GM21529 (cell line): ENCODE data around the gene TMA7.
"Not testable (repeated sequence)": the region's sequence is repeated elsewhere in the genome, so short reads cannot be mapped to it uniquely, and the experiment has no call there.

Experiments used
- ATAC-seq: cut with Tn5 transposase; IDR thresholded peaks from one replicate; pipeline ENCODE4 v1.9.1; 2021; ENCODE audit not compliant: unreplicated experiment

TMA7 gene

DNA sequence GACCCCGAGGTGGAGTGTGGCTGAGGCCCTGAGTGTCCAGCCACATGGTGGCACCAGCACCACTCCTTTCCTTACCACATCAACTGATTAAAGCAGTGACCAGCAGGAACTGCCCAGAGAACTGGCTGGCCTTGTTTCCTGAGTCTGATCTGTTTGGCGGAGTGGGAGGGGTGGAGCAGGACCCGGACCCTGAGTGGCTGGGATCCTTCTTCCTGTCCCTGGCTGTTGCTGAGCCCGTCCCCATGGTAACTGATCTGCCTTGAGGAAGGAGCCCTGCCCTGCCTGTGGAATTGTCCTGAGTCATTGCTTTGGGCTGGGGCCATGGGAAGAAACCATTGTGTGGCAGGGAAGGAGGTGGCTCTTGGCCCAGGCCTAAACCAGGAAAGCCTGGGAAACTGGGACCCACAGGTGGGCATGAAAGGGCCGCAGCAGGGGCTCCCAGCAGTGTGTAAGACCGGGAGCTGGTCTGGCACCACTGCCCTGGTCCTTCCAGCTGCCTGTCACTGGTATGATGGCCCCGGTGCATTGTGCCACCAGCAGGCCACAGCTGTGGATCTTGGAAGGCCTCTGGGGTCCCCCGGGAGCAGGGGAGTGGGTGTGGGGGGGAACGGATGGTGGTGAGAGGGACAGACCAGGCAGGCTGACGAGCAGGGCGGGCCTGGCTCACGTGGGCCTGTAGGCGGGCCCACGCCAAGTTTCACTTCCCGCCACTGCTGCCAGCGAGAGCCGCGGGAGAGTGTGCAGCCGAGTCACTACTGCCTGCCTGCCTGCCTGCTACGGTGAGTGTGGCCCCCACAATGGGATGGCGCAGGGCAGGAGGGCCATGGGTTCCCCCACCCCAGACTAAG lies 25.7 kb downstream of the TMA7 start:
- ATAC-seq, result peak; percentile 81

- ATAC-seq, result peak; percentile 10
These were observed 26.5 kb downstream of the TMA7 start for GRCh38 chr3:48466386-48467109.

- ATAC-seq, result no peak
These were observed 27.0 kb downstream of the TMA7 start for GRCh38 chr3:48467110-48467454.

GRCh38 chr3:48467473-48468267 lies 27.6 kb downstream of the TMA7 start:
- no peak for ATAC-seq

- no peak for ATAC-seq
These were observed 28.3 kb downstream of the TMA7 start for GRCh38 chr3:48468329-48468731.

DNA sequence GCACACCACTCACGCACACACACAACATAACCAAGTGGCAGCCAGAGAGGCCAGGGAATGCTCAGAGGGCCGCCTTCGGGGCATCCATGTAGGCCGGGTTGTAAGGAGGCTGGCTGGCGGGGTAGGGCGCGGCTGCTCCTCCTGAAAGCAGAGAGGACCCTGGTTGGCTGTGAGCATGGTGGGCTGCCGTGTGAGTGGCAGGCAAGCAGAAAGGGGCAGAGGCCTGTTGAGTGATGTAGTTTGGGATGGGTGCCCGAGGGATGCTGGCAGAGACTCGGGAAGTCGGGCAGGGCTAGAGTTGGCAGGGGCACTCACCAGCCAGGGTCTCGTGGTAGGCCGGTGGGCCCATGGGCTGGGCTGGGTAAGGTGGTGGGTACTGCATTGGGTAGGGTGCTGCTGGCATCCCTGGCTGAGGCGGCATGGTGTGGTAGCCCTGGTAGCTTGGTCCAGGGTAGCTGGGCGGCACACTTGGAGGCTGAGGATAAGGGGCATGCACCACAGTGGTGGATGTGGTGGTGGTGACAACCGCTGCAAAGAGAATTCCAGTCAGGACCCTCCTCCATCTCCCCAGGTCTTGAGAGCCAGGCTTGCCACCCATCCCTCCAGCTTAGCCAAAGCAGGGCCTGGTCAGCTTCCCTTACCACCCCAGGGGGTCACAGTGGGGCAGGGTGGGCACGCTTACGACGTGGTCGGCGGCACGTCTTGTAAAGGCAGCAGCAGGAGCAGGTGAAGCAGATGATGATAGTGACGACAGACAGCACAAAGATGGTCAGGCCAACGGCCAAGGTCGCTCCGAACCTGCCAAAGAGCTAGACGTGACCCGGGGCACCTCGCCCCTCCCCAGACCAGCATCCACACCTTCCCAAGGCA lies 29.2 kb downstream of the TMA7 start:
- ATAC-seq, result no peak

DNA sequence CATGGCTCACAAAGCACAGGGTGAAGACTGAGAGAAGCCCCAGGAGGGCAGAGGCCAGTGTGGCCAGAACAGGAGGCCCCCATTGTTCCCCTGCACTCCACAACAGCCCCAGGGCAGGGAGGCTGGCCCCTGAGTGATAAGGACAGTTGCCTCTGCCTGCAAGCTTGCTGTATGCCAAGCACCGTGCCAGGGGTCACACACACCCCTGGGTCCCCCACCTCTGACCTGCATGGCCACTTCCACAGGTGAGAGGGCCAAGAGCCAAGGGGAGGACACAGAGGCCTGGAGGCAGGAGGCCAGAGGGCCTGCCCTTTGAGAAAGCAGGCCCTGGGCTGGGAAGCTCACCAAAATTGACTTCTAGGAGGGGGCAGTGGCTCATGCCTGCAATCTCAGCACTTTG lies 30.2 kb downstream of the TMA7 start:
- ATAC-seq, result no peak

GRCh38 chr3:48472673-48472922 lies 32.5 kb downstream of the TMA7 start:
- ATAC-seq, result no peak

GRCh38 chr3:48472923-48473616 lies 33.0 kb downstream of the TMA7 start:
- ATAC-seq, result peak; percentile 75

DNA sequence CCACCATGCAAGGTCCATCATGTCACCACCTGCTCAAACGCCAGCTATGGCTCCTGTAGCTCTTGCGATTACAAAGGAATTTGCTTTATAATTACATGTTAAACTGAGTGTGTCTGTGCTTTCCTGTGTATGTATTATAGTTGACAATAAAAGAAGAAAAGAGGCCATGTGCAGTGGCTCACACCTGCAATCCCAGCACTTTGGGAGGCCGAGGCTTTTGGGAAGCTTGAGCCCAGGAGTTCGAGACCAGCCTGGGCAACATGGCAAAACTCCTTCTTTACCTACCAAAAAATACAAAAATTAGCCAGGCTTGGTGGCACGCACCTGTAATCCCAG lies 33.5 kb downstream of the TMA7 start:
- no peak for ATAC-seq

- not testable (repeated sequence) for ATAC-seq
These were observed 34.0 kb downstream of the TMA7 start for GRCh38 chr3:48474031-48474430.

- ATAC-seq, result no peak
These were observed 34.6 kb downstream of the TMA7 start for GRCh38 chr3:48474619-48475018.

- ATAC-seq, result no peak
These were observed 35.1 kb downstream of the TMA7 start for GRCh38 chr3:48475188-48475587.

DNA sequence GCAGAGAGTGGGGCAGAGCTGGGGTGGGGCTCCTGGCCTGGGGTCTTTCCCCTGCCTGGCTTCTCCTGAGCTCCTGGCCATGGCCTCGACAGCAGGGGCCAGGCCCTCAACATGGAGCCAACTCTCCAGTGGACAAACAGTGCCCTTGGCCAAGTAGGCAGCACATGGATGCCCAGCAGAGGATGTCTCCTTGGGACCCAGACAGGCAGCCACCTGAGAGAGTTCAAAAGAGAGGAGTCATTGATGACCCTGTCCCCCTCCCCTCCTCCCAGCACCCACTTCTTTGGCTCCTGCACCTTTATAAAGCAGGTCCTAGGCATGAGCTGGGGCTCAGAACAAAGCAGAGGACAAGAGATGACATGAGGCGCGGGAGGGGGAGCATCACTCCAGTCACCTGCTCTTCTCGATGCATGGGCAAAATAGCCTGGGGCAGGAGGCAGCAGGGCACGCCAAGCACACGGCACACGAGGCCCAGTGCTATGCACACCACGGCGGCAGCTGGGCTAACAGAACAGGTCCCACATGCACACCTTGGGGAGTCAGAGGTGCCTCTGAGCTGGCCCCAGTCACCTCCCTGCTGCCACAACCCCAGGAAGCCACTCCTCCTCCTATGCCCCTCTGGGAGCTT lies 36.5 kb downstream of the TMA7 start:
- no peak for ATAC-seq

DNA sequence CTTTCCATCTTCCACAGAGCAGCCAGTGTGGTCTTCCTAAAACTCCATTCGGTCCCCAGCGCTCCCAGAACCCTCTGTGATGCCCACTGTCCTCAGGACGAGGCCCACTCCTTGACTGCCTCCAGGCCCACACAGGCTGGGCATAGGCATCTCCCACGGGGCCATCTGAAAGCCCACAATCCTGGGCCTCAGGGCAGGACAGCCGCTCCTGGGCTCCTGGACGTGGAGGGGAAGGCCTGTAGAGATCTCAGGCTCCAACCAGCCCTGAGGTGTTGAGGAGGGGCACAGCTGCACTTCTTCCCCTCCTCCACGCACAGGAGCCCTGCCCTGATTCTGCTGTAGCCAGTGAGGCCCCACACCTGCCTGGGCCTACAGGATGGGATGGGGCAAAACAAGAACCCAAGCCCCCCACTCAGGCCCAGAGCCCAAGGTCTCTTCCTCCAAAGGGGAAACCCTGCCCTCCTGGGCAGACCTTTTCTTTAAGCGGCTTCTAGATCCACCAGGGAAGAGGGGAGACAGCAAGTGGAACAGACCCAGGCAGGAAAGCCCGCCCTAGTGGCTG lies 38.0 kb downstream of the TMA7 start:
- no peak for ATAC-seq

DNA sequence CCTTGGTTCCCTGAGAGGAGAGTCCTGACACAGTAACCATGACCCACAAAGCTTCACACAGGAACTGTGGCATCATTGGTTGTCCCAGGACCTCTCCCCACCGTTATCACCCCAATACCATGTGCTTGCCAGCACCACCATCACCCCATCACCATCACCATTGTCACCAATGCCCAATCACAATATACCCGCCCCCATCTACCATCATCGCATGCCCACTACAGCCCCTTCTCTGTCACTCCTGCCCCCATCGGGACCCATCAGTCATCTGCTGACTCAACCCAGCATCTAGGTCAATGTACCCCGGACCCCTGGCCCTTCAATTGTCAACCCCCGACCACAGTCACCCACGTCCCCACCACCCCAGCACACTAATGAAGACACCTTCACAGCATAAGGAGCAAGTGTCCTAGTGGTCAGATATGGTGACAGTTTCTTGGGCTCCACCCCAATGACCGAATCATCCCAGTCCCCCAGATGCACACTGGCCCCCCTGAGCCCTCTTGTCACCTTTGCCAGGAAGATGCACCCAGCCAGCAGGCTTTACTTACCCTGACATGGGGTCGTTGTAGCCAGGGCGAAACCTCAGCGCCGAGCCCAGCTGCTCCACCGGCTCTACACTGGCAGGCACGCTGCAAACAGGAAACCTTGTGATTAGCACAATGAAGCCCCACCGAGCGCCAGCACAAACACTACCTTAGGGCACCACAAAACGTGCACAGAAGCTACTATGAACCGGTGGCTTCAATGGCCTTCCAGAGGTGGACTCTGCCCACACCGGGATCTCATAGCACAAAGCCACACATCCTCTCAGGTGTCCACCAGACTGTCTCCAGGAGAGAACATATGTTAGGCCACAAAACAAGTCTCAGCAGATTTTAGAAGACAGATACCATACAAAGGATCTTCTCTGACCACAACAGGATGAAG lies 38.8 kb downstream of the TMA7 start:
- ATAC-seq, result no peak

DNA sequence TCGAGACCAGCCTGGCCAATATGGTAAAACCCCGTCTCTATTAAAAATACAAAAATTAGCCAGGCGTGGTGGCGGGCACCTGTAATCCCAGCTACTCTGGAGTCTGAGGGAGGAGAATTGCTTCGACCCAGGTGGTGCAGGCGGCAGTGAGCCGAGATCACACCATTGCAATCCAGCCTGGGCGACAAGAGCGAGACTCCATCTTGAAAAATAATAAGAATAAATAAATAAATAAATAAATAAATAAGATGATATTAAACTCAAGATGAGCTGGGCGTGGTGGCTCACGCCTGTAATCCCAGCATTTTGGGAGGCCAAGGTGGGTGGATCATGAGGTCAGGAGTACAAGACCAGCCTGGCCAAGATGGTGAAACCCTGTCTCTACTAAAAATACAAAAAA lies 40.8 kb downstream of the TMA7 start:
- not testable (repeated sequence) for ATAC-seq

- ATAC-seq, result not testable (repeated sequence)
These were observed 42.8 kb downstream of the TMA7 start for GRCh38 chr3:48482822-48483221.

GRCh38 chr3:48486952-48487351 lies 46.9 kb downstream of the TMA7 start:
- no peak for ATAC-seq
